HG03159 (cell line): ENCODE results near the gene SENP8.
A peak's percentile ranks its signal among the peaks of the same experiment; 100 is the strongest.
"Not testable (repeated sequence)": the region's sequence is repeated elsewhere in the genome, so short reads cannot be mapped to it uniquely, and the experiment has no call there.

ENCODE experiments used
- ATAC-seq: cut with Tn5 transposase; IDR thresholded peaks from one replicate; pipeline ENCODE4 v1.9.1; 2021; ENCODE audit warnings: mild to moderate bottlenecking, moderate library complexity; ENCODE audit not compliant: unreplicated experiment

SENP8 gene

GRCh38 chr15:72118017-72118978 lies at the start of gene SENP8, which contains the start of gene MYO9A:
Gene SENP8, plus strand, starts transcription at chr15:72118403. Its CDS starts 21,221 bp downstream, at chr15:72139624.
Gene MYO9A, minus strand, starts transcription at chr15:72118150. Its CDS starts 71,587 bp downstream, at chr15:72046563.
- ATAC-seq = peak; percentile 70

GRCh38 chr15:72068856-72069255 lies 49.3 kb upstream of the SENP8 start:
- no peak for ATAC-seq

- ATAC-seq = no peak
Observed at GRCh38 chr15:72070817-72071447, 47.3 kb upstream of the SENP8 start.

GRCh38 chr15:72071448-72071825 lies 46.8 kb upstream of the SENP8 start:
- ATAC-seq = not testable (repeated sequence)

- ATAC-seq = no peak
Observed at GRCh38 chr15:72074335-72075060, 43.7 kb upstream of the SENP8 start.

- ATAC-seq = no peak
Observed at GRCh38 chr15:72077950-72078349, 40.3 kb upstream of the SENP8 start.

- peak; percentile 93 for ATAC-seq
Observed at GRCh38 chr15:72078887-72079286, 39.3 kb upstream of the SENP8 start.

GRCh38 chr15:72082176-72082575 lies 36.0 kb upstream of the SENP8 start:
- ATAC-seq = no peak

GRCh38 chr15:72086010-72086697 lies 32.0 kb upstream of the SENP8 start:
- no peak for ATAC-seq

GRCh38 chr15:72086920-72087648 lies 31.1 kb upstream of the SENP8 start:
- ATAC-seq = no peak

- no peak for ATAC-seq
Observed at GRCh38 chr15:72092006-72092405, 26.2 kb upstream of the SENP8 start.

- ATAC-seq = no peak
Observed at GRCh38 chr15:72092691-72093090, 25.5 kb upstream of the SENP8 start.

- ATAC-seq = no peak
Observed at GRCh38 chr15:72096796-72097195, 21.4 kb upstream of the SENP8 start.

GRCh38 chr15:72098040-72098439 lies 20.2 kb upstream of the SENP8 start:
- ATAC-seq = no peak

- ATAC-seq = no peak
Observed at GRCh38 chr15:72099155-72099554, 19.0 kb upstream of the SENP8 start.

- ATAC-seq = not testable (repeated sequence)
Observed at GRCh38 chr15:72100551-72100950, 17.7 kb upstream of the SENP8 start.

- ATAC-seq = no peak
Observed at GRCh38 chr15:72105111-72105510, 13.1 kb upstream of the SENP8 start.

GRCh38 chr15:72106068-72106467 lies 12.1 kb upstream of the SENP8 start:
- no peak for ATAC-seq

- ATAC-seq = no peak
Observed at GRCh38 chr15:72110355-72110754, 7.8 kb upstream of the SENP8 start.

GRCh38 chr15:72112116-72112515 lies 6.1 kb upstream of the SENP8 start:
- ATAC-seq = no peak
